ENCODE results near the gene TOX2. TPM values are rescaled to one million over a fixed set of nuclear protein-coding genes. Genes with fewer than 3 reads are reported as not detected.

The TOX2 gene
- total and polyA plus RNA-seq, 2 of the 4 experiments (the other 2 are of a cell fraction) = 1.3 to 17.5 TPM

DNA sequence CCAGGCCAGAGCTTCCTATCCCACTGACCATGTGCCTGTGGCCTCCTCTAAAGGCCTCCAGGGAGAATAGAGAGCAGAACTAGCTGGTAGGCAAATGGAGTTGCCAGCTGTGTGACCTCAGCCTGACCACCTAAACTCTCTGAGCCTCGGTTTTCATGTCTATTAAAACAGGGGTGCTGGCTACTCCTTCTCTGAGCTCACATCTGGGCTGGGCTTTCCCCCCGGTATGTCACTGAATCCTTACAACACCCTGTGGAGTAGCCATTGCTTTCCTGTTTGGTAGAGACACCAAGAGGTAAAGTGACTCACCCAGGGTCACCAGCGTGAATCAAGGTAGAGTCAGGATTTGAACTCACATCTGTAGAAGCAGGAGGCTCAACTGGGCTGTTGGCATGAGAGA lies 140.2 kb downstream of the TOX2 start:
- H4K20me1 ChIP-seq (ENCODE audit: insufficient read depth, low read length) = no peaks in the 10 kb centered on the region
- H3K9ac ChIP-seq (ENCODE audit: low read depth, low read length) = no peak overlapping the region
- no peak overlapping the region for H3K56ac ChIP-seq (ENCODE audit: extremely low read depth, insufficient read depth, low read length)
- H3K27ac ChIP-seq (ENCODE audit: insufficient read depth, low read length) = no peak overlapping the region
- H3K36me3 ChIP-seq (ENCODE audit: control insufficient read depth, insufficient read depth, low read length) = peaks cover 31% of the 10 kb centered on the region
- BruUV-seq (replicated peaks) = no TSS peak
- no peak overlapping the region for H2AK9ac ChIP-seq (replicated peaks; ENCODE audit: low read depth, low read length, poor library complexity)
- no peak overlapping the region for H2BK15ac ChIP-seq (ENCODE audit: low read depth, low read length)
- H3K27me3 ChIP-seq (ENCODE audit: control insufficient read depth, insufficient read depth, low read length) = no peaks in the 10 kb centered on the region
- ChIA-PET POLR2A (ENCODE audit: unreplicated experiment) (no interaction called here), CTCF (no interaction called here)
- H4K8ac ChIP-seq (ENCODE audit: low read depth in 2 of 2, low read length in 2 of 2) = no peak overlapping the region
- no peak overlapping the region for H2AFZ ChIP-seq (replicated peaks; ENCODE audit: low read length, poor library complexity)
- H3K4me3 ChIP-seq (ENCODE audit: insufficient read depth, low read depth, low read length) = no peak overlapping the region
- dilution Hi-C loops (cut with HindIII; ENCODE audit: low sequenced_read_pairs, unreplicated experiment) (no loop called here), in situ Hi-C loops (cut with MboI; ENCODE audit: low sequenced_read_pairs) (no loop called here), intact Hi-C loops (cut with micrococcal nuclease) (no loop called here)
- H3K9me3 ChIP-seq (ENCODE audit: control insufficient read depth, insufficient read depth, low read length) = peaks cover 4% of the 10 kb centered on the region; the same call in 1 of the 2 replicates
- H3K4me1 ChIP-seq (ENCODE audit: control insufficient read depth, insufficient read depth, low read length) = no peaks in the 10 kb centered on the region
- H3K18ac ChIP-seq (ENCODE audit: low read depth, low read length) = no peak overlapping the region
- ATAC-seq (ENCODE audit: low read depth) (no peak), DNase-seq (no peak)
- H4K91ac ChIP-seq (ENCODE audit: insufficient read depth, low read depth, low read length) = no peak overlapping the region
- H3K4ac ChIP-seq (ENCODE audit: low read depth, low read length) = no peak overlapping the region
- TF ChIP-seq RFX5 (IDR thresholded peaks at IDR 0.05; ENCODE audit: low read depth, low read length) (no peak), MXI1 (IDR thresholded peaks at IDR 0.05; ENCODE audit: borderline replicate concordance, low read depth, low read length) (no peak), SMC3 (IDR thresholded peaks at IDR 0.05; ENCODE audit: low read depth, low read length) (no peak), CHD1 (IDR thresholded peaks at IDR 0.05; ENCODE audit: low read depth, low read length) (no peak), BHLHE40 (IDR thresholded peaks at IDR 0.05; ENCODE audit: low read depth, low read length) (no peak), MAFK (IDR thresholded peaks at IDR 0.05; ENCODE audit: low read depth, low read length) (no peak), POLR2A (IDR thresholded peaks at IDR 0.05; ENCODE audit: low read depth, low read length) (no peak)
- TF ChIP-seq, protein P1, sequence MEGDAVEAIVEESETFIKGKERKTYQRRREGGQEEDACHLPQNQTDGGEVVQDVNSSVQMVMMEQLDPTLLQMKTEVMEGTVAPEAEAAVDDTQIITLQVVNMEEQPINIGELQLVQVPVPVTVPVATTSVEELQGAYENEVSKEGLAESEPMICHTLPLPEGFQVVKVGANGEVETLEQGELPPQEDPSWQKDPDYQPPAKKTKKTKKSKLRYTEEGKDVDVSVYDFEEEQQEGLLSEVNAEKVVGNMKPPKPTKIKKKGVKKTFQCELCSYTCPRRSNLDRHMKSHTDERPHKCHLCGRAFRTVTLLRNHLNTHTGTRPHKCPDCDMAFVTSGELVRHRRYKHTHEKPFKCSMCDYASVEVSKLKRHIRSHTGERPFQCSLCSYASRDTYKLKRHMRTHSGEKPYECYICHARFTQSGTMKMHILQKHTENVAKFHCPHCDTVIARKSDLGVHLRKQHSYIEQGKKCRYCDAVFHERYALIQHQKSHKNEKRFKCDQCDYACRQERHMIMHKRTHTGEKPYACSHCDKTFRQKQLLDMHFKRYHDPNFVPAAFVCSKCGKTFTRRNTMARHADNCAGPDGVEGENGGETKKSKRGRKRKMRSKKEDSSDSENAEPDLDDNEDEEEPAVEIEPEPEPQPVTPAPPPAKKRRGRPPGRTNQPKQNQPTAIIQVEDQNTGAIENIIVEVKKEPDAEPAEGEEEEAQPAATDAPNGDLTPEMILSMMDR (conservative IDR thresholded peaks at IDR 0.05; ENCODE audit: low read depth, low read length) = no peak
- TF ChIP-seq, protein P2, sequence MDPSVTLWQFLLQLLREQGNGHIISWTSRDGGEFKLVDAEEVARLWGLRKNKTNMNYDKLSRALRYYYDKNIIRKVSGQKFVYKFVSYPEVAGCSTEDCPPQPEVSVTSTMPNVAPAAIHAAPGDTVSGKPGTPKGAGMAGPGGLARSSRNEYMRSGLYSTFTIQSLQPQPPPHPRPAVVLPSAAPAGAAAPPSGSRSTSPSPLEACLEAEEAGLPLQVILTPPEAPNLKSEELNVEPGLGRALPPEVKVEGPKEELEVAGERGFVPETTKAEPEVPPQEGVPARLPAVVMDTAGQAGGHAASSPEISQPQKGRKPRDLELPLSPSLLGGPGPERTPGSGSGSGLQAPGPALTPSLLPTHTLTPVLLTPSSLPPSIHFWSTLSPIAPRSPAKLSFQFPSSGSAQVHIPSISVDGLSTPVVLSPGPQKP (IDR thresholded peaks at IDR 0.05; ENCODE audit: borderline replicate concordance, low read depth, low read length) = no peak
- H2BK5ac ChIP-seq (ENCODE audit: low read depth, low read length, poor library complexity, severe bottlenecking) = no peak overlapping the region
- no peak overlapping the region for H2BK120ac ChIP-seq (ENCODE audit: low read depth, low read length)
- no peak overlapping the region for H2BK20ac ChIP-seq (ENCODE audit: low read depth, low read length)
- H3K14ac ChIP-seq (replicated peaks; ENCODE audit: low read depth, low read length) = no peak overlapping the region
- H2AK5ac ChIP-seq (ENCODE audit: low read depth, low read length) = no peak overlapping the region
- H3K79me1 ChIP-seq (ENCODE audit: low read depth in 1 of 2, low read length in 2 of 2) = peaks cover 0 to 27% of the 10 kb centered on the region in 2 experiments; a peak in 2 of 4 replicates
- no peak overlapping the region for H3K23ac ChIP-seq (ENCODE audit: low read depth, low read length)
- H3K4me2 ChIP-seq (ENCODE audit: low read depth, low read length) = no peak overlapping the region
- WGBS, 2 experiments (ENCODE audit: extremely low coverage in 2 of 2, insufficient read length in 1 of 2) = 100% methylated on average over 1 of the region's 3 CpGs; no CpG with 5 or more reads in 1 of the 2 experiments
- no peak overlapping the region for H4K5ac ChIP-seq (ENCODE audit: low read depth, low read length)
- H3K9me1 ChIP-seq (ENCODE audit: insufficient read depth, low read length) = 0 out of 2 replicates have a peak, but pooled peaks cover 6% of the 10 kb centered on the region

All from IMR-90 (cell line).